Type B pancreatic cell (in vitro differentiated cells): Measurements from ENCODE around the gene ESD. TPM values are rescaled to one million over a fixed set of nuclear protein-coding genes. Genes with fewer than 3 reads are reported as not detected.

Experiments used
- DNase-seq: peaks from one replicate; pipeline ENCODE4 v3.0.0; 2021; ENCODE audit warnings: mixed read lengths; ENCODE audit not compliant: unreplicated experiment; ENCODE audit errors: extremely low spot score
- H3K27ac Mint-ChIP-seq: 2 replicates; pipeline ENCODE4 v1.8.0; 2021; ENCODE audit warnings: mild to moderate bottlenecking, mixed read lengths
- H3K27me3 Mint-ChIP-seq: 2 replicates; pipeline ENCODE4 v1.8.0; 2021; ENCODE audit warnings: mixed read lengths
- H3K36me3 Mint-ChIP-seq: 2 replicates; pipeline ENCODE4 v1.8.0; 2021; ENCODE audit warnings: mixed read lengths
- H3K4me1 Mint-ChIP-seq: one replicate; pipeline ENCODE4 v1.8.0; 2021; ENCODE audit warnings: mixed read lengths; ENCODE audit not compliant: unreplicated experiment
- H3K4me3 Mint-ChIP-seq: 2 replicates; pipeline ENCODE4 v1.8.0; 2021; ENCODE audit warnings: mild to moderate bottlenecking, mixed read lengths
- H3K9me3 Mint-ChIP-seq: 2 replicates; pipeline ENCODE4 v1.8.0; 2021; ENCODE audit warnings: mixed read lengths
- total RNA-seq: library from RNA; stranded (reverse); gene quantifications from 2 replicates; pipeline ENCODE4 v1.2.1, GENCODE V29; 2021; ENCODE audit warnings: low replicate concordance
- TF ChIP-seq, protein P1 (sequence below): fragments of 200-600 bp; sonication (generic); conservative IDR thresholded peaks from 2 replicates; pipeline ENCODE4 v1.5.0; 2021; ENCODE audit warnings: antibody characterized with exemption, mild to moderate bottlenecking

Gene ESD
- total RNA-seq, 1 donor from 2014 or later: 114 TPM

DNA sequence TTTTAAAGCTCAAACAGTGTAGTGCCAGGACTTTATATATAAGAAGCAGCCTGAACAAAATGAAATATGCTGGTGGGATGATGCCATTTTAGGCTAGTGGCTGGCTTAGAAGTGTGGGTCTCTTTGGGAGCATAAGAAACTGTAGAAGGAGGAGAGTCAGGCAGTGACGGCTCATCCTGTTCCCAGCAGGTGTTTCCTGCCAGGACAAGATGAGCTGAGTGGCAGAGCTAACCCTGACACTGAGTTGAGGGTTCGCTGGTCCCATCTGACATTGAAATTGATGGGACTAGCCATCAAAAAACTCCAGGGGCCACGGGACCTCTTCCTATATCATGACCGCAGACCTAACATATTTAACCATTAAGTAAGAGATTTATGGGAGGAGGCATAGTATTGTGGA is 51.3 kb downstream of the ESD start:
- Mint-ChIP-seq H3K9me3 (no peaks in the 10 kb centered on the region), H3K27me3 (no peaks in the 10 kb centered on the region), H3K36me3 (peaks cover 50% of the 10 kb centered on the region), H3K4me1 (no peaks in the 10 kb centered on the region), H3K4me3 (no peak overlapping the region), H3K27ac (no peak overlapping the region)
- DNase-seq: no peak
- TF ChIP-seq, protein P1, sequence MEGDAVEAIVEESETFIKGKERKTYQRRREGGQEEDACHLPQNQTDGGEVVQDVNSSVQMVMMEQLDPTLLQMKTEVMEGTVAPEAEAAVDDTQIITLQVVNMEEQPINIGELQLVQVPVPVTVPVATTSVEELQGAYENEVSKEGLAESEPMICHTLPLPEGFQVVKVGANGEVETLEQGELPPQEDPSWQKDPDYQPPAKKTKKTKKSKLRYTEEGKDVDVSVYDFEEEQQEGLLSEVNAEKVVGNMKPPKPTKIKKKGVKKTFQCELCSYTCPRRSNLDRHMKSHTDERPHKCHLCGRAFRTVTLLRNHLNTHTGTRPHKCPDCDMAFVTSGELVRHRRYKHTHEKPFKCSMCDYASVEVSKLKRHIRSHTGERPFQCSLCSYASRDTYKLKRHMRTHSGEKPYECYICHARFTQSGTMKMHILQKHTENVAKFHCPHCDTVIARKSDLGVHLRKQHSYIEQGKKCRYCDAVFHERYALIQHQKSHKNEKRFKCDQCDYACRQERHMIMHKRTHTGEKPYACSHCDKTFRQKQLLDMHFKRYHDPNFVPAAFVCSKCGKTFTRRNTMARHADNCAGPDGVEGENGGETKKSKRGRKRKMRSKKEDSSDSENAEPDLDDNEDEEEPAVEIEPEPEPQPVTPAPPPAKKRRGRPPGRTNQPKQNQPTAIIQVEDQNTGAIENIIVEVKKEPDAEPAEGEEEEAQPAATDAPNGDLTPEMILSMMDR: no peak

DNA sequence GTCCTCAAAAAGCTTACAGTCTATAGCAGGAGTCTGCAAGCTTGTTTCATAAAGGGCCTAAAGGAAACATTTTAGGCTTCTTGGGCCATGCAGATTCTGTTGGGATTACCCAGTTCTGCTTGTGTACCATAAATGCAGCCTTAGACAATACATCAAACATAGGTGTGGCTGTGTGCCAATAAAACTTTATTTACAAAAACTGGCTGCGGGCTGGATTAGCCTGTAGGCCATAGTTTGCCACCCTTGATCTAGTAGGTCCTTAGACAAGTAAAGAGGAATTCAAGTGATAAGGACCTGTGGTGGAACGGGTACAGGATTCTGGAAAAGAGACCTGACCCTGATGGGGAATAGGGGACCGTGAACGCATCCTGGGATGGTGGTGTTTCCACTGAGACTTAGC is 51.9 kb downstream of the ESD start:
- no peaks in the 10 kb centered on the region for H3K4me1 Mint-ChIP-seq
- TF ChIP-seq, protein P1: no peak
- H3K27ac Mint-ChIP-seq: no peak overlapping the region
- H3K4me3 Mint-ChIP-seq: no peak overlapping the region
- DNase-seq: no peak
- no peaks in the 10 kb centered on the region for H3K9me3 Mint-ChIP-seq
- peaks cover 48% of the 10 kb centered on the region for H3K36me3 Mint-ChIP-seq
- no peaks in the 10 kb centered on the region for H3K27me3 Mint-ChIP-seq

DNA sequence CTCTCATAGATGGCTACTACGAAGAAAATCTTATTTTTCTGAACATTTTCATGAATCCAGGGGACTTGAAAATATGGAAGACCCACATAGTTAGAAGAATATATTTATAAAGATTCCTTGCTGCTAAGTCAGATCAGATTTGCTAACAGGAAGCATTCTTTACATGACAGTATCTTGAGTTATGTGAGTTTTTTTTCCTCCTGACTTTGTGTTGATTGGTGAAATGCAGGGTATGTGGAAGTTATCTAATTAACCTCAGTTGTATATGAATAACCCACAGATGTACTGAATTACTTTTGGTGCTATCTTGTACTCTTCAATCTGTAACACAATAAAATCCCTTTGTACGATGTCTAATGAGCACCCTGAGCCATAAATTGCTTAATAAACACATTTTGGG is 53.8 kb downstream of the ESD start:
- Mint-ChIP-seq H3K9me3 (no peaks in the 10 kb centered on the region), H3K4me1 (no peaks in the 10 kb centered on the region)

DNA sequence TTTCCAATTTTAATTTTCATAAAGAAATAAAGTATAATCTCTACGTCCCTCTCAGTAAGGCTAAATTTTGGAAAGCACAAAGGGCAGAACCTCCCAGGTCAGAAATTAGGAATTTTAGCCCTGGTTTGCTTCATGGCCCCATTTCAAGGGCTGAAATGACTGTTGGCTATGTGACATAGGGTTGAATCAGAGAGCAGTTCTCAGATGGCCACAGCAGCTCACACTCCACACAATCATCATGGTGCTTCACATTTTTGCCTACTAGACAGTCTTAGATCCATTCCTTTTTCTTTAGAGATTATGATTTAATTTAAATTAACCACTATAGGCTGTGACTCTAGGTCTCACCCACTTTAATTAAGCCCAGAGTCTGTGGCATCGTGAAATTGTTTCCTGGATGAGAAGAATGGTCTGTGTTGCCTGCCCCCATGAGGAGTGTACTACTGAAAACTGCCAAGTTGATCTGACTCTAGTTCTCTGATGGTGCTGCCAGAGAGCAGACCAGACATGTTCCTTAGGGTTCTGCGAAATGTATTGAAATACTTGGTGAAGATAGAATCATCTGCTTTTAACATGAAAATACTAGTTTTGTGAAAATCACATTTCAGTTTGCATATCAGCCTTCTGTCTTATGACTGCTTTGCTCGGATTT is 57.4 kb downstream of the ESD start:
- peaks cover 33% of the 10 kb centered on the region for H3K36me3 Mint-ChIP-seq
- H3K4me3 Mint-ChIP-seq: no peak overlapping the region
- H3K4me1 Mint-ChIP-seq: no peaks in the 10 kb centered on the region
- no peak for DNase-seq
- no peaks in the 10 kb centered on the region for H3K9me3 Mint-ChIP-seq
- no peak overlapping the region for H3K27ac Mint-ChIP-seq
- TF ChIP-seq, protein P1: no peak
- no peaks in the 10 kb centered on the region for H3K27me3 Mint-ChIP-seq

More for the DNA sequence above, 53.8 kb downstream of the ESD start:
- TF ChIP-seq, protein P1: no peak
- H3K4me3 Mint-ChIP-seq: no peak overlapping the region
- DNase-seq: no peak
- H3K27me3 Mint-ChIP-seq: no peaks in the 10 kb centered on the region
- H3K27ac Mint-ChIP-seq: no peak overlapping the region
- H3K36me3 Mint-ChIP-seq: peaks cover 44% of the 10 kb centered on the region

DNA sequence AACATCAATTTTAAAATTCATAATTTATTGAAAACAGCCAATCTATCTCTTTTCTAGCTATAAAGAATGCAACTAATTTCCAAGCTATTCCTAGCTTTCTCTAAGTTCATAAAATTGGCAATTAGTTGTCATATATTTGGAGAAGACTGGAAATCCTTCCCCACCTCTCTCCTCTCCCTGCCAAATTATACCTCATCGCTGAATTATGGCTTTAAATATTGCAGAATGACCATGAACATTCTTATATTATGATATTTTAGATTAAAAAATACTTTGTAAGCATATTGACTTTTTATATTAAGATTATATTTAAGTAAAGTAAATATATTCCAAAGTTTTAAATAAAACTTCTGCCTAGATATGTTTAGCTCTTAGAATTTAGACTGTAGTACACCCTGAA is 58.2 kb downstream of the ESD start:
- Mint-ChIP-seq H3K27ac (no peak overlapping the region), H3K9me3 (no peaks in the 10 kb centered on the region), H3K4me3 (no peak overlapping the region), H3K4me1 (no peaks in the 10 kb centered on the region), H3K27me3 (no peaks in the 10 kb centered on the region), H3K36me3 (peaks cover 28% of the 10 kb centered on the region)
- no peak for DNase-seq
- TF ChIP-seq, protein P1: no peak

DNA sequence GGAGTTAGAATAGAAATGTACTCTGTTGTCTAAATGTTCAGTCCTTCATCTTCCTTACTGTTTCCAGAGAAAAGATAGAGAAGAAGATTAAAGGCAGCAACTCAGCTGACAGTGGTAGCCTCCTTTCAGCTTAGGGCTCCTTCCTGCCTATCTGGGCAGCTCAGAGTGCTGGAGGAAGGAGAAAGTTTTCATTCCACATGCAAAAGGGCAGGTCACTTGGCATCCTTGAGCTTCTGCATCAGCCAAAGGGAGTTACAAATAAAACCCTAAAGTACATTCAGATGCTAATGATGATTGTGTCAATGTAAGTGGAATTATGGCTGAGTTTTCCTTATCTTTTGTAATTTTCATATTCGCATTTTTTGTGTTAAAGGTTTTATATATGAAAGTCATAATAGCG is 58.9 kb downstream of the ESD start:
- TF ChIP-seq, protein P1: no peak
- Mint-ChIP-seq H3K27ac (no peak overlapping the region), H3K27me3 (no peaks in the 10 kb centered on the region), H3K4me1 (no peaks in the 10 kb centered on the region), H3K36me3 (peaks cover 28% of the 10 kb centered on the region), H3K4me3 (no peak overlapping the region), H3K9me3 (no peaks in the 10 kb centered on the region)
- DNase-seq: no peak
